Sigmoid colon (tissue), 3 donors: ENCODE measurements around the gene EFNA5.

Source experiments
- POLR2A ChIP-seq, 2 donors: fragments of 450-650 bp; IDR thresholded peaks; one replicate each; pipeline ENCODE4 v1.6.1; 2016; ENCODE audit warnings: antibody characterized with exemption in 2 of 2, mild to moderate bottlenecking in 2 of 2, moderate library complexity in 2 of 2
- TF ChIP-seq, protein P1 (sequence below), 4 experiments: fragments of 450-650 bp in 3 of 4; fragments of 200-600 bp in 1 of 4; IDR thresholded peaks; one replicate each; pipeline ENCODE4 v1.5.1; 2016 to 2019; ENCODE audit warnings: antibody characterized with exemption in 4 of 4, mild to moderate bottlenecking in 3 of 4, moderate library complexity in 2 of 4

DNA sequence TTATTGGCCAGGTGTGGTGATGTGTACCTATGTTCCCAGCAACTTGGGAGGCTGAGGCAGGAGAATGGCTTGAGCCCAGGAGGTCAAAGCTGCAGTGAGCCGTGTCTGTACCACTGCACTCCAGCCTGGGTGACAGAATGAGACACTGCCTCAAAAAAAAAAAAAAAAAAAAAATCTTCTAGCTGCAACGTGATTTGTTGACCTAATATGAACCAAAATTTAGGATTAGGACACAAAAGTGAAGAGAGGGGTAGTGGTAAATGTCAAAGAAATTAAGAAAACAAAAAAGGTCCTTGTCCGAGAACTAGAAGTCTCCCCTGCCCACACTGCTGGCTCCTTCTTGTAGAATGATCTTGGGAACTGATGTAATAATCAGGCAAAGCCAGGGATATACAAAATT is 272.0 kb downstream of the EFNA5 start:
- TF ChIP-seq, protein P1, sequence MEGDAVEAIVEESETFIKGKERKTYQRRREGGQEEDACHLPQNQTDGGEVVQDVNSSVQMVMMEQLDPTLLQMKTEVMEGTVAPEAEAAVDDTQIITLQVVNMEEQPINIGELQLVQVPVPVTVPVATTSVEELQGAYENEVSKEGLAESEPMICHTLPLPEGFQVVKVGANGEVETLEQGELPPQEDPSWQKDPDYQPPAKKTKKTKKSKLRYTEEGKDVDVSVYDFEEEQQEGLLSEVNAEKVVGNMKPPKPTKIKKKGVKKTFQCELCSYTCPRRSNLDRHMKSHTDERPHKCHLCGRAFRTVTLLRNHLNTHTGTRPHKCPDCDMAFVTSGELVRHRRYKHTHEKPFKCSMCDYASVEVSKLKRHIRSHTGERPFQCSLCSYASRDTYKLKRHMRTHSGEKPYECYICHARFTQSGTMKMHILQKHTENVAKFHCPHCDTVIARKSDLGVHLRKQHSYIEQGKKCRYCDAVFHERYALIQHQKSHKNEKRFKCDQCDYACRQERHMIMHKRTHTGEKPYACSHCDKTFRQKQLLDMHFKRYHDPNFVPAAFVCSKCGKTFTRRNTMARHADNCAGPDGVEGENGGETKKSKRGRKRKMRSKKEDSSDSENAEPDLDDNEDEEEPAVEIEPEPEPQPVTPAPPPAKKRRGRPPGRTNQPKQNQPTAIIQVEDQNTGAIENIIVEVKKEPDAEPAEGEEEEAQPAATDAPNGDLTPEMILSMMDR (IDR thresholded peaks at IDR 0.05) = no peak
- no peak for TF ChIP-seq POLR2A (IDR thresholded peaks at IDR 0.05)
